GM12878 (cell line): Measurements from ENCODE around the gene MAPKAPK3. TPM values are rescaled to one million over a fixed set of nuclear protein-coding genes. Genes with fewer than 3 reads are reported as not detected.

Experiments
- ATF7 ChIP-seq: fragments of 450-650 bp; IDR thresholded peaks from 2 replicates; pipeline ENCODE4 v1.6.1; 2016; ENCODE audit warnings: low read depth, mild to moderate bottlenecking
- BACH1 ChIP-seq: fragments of 450-650 bp; IDR thresholded peaks from 2 replicates; pipeline ENCODE4 v1.6.1; 2017; ENCODE audit warnings: mild to moderate bottlenecking, borderline replicate concordance
- CREB1 ChIP-seq: IDR thresholded peaks from 2 replicates; pipeline ENCODE4 v1.6.1; 2012; ENCODE audit warnings: low read depth, mild to moderate bottlenecking, inconsistent platforms
- FOS ChIP-seq: IDR thresholded peaks from 3 replicates; pipeline ENCODE4 v1.6.1; 2011; ENCODE audit warnings: borderline replicate concordance; ENCODE audit not compliant: insufficient read length; ENCODE audit errors: extremely low read depth
- GATAD2B ChIP-seq: fragments of 450-650 bp; conservative IDR thresholded peaks from 2 replicates; pipeline ENCODE4 v1.6.1; 2017; ENCODE audit warnings: low read depth, mild to moderate bottlenecking, moderate library complexity
- IKZF1 ChIP-seq: fragments of 450-650 bp; conservative IDR thresholded peaks from 2 replicates; pipeline ENCODE4 v1.6.1; 2017; ENCODE audit warnings: antibody characterized with exemption, mild to moderate bottlenecking
- LARP7 ChIP-seq: fragments of 450-650 bp; IDR thresholded peaks from 2 replicates; pipeline ENCODE4 v1.6.1; 2017; ENCODE audit warnings: mild to moderate bottlenecking
- NR2F1 ChIP-seq: fragments of 450-650 bp; conservative IDR thresholded peaks from 2 replicates; pipeline ENCODE4 v1.6.1; 2017; ENCODE audit warnings: mild to moderate bottlenecking
- PAX5 ChIP-seq: IDR thresholded peaks from 2 replicates; pipeline ENCODE4 v1.6.1; 2011; ENCODE audit warnings: low read depth, low read length, borderline replicate concordance
- PAX8 ChIP-seq: fragments of 450-650 bp; IDR thresholded peaks from 2 replicates; pipeline ENCODE4 v1.6.1; 2017; ENCODE audit warnings: mild to moderate bottlenecking, moderate library complexity
- POLR2AphosphoS5 ChIP-seq: IDR thresholded peaks from 2 replicates; pipeline ENCODE4 v1.6.1; 2011; ENCODE audit warnings: mild to moderate bottlenecking, low read length, inconsistent platforms
- POU2F2 ChIP-seq: IDR thresholded peaks from 3 replicates; pipeline ENCODE4 v1.6.1; 2011; ENCODE audit warnings: low read depth, mild to moderate bottlenecking, low read length, borderline replicate concordance
- RFX5 ChIP-seq: IDR thresholded peaks from 2 replicates; pipeline ENCODE4 v1.6.1; 2011; ENCODE audit warnings: low read depth, low read length, improper control_type of control experiment
- SMAD5 ChIP-seq: IDR thresholded peaks from 2 replicates; pipeline ENCODE4 v1.6.1; 2016; ENCODE audit warnings: antibody characterized with exemption, low read depth
- SMARCA5 ChIP-seq: fragments of 450-650 bp; IDR thresholded peaks from 2 replicates; pipeline ENCODE4 v1.6.1; 2017; ENCODE audit warnings: mild to moderate bottlenecking
- TCF12 ChIP-seq: IDR thresholded peaks from 2 replicates; pipeline ENCODE4 v1.6.1; 2011; ENCODE audit warnings: low read depth, mild to moderate bottlenecking, low read length
- ZNF24 ChIP-seq: fragments of 450-650 bp; IDR thresholded peaks from 2 replicates; pipeline ENCODE4 v1.6.1; 2017; ENCODE audit warnings: antibody characterized with exemption, mild to moderate bottlenecking
- polyA plus RNA-seq, 11 experiments: library from polyadenylated mRNA; depleted of rRNA in 4 of 11; unstranded in 6 of 11; stranded (reverse) in 5 of 11; fragments of >200 nt; fragmentation: Nextera tagmentation in 4 of 11; fragmentation: Illumina TruSeq in 1 of 11; extraction: Ambion mirVana in 4 of 11; extraction: Trizol in 1 of 11; gene quantifications; 1 replicate in 1 of 11; 2 replicates in 10 of 11; pipeline versions ENCODE4 v1.2.1 to v1.2.3, GENCODE V29; 2011 to 2016; ENCODE audit warnings: inconsistent platforms in 2 of 11, missing spikeins in 2 of 11, low read depth in 1 of 11
- total RNA-seq, 4 experiments: library from RNA; depleted of rRNA in 3 of 4; stranded (reverse); fragments of >200 nt in 3 of 4; fragmentation: Illumina TruSeq in 1 of 4; extraction: Trizol in 1 of 4; gene quantifications; 2 replicates each; pipeline versions ENCODE4 v1.2.1 to v1.2.3, GENCODE V29; 2013 to 2021
- TF ChIP-seq, protein P1 (sequence below): fragments of 450-650 bp; IDR thresholded peaks from 2 replicates; pipeline ENCODE4 v1.6.1; 2018; ENCODE audit warnings: borderline replicate concordance, mild to moderate bottlenecking; ENCODE audit not compliant: partially characterized antibody
- TF ChIP-seq, protein P2 (sequence below): IDR thresholded peaks from 2 replicates; pipeline ENCODE4 v1.6.1; 2012; ENCODE audit warnings: low read depth, low read length, improper control_type of control experiment
- TF ChIP-seq, protein P3 (sequence below): fragments of 450-650 bp; formaldehyde crosslinking; IDR thresholded peaks from 2 replicates; pipeline ENCODE4 v1.4.0; 2020; ENCODE audit warnings: mild to moderate bottlenecking, moderate library complexity
- TF ChIP-seq, protein P4 (sequence below): IDR thresholded peaks from 2 replicates; pipeline ENCODE4 v1.6.1; 2011; ENCODE audit warnings: low read depth, mild to moderate bottlenecking, low read length, moderate library complexity, borderline replicate concordance; ENCODE audit errors: extremely low read depth
- TF ChIP-seq, protein P5 (sequence below): fragments of 450-650 bp; IDR thresholded peaks from 2 replicates; pipeline ENCODE4 v1.6.1; 2017; ENCODE audit warnings: mild to moderate bottlenecking, low read depth, inconsistent platforms; ENCODE audit not compliant: poor library complexity, severe bottlenecking

MAPKAPK3 gene
- total and polyA plus RNA-seq, 10 of the 15 experiments (the other 5 are each of a cell fraction or from before 2014, with no cell fraction given), result 7.9 to 66.0 (median 39.0) TPM

DNA sequence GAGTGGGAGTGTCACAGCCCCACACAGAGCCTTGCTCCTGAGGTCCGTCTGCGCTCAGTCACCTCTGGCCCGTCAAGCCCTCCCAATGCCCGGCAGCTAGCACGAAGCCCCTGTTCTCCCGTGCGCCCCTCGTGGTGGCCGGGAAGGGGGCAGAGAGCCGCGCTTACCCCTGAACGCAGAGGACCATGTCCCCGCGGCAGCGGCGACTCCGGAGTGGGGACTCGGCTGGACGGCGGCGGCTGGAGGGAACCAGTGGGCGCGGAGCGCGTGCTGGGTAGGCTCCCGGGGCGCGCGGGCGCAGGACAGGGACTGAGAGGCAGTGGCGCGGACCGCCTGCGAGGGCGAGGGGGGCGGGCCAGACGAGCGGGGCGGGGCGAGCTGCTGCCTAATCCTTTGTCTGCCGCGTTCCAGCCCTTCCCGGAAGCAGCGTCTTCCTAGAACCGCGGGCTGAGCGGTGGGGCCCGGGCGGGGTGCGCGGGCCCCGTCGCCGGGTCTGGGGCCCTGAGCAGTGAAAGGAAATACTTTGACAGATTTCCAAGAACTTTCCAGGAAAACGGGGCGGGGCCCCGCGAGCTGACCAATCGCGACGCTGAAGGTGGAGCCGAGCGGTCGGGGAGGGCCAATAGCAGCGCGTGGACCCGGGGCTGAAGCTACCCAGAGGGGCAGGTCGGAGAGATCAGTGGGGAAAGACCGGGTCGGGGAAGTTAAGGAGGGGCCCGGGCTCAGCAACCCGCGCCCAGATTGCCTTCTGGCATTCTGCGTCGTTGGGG is 5.3 kb upstream of the MAPKAPK3 start, which contains the start of gene CISH (continued):
- TF ChIP-seq, protein P1, sequence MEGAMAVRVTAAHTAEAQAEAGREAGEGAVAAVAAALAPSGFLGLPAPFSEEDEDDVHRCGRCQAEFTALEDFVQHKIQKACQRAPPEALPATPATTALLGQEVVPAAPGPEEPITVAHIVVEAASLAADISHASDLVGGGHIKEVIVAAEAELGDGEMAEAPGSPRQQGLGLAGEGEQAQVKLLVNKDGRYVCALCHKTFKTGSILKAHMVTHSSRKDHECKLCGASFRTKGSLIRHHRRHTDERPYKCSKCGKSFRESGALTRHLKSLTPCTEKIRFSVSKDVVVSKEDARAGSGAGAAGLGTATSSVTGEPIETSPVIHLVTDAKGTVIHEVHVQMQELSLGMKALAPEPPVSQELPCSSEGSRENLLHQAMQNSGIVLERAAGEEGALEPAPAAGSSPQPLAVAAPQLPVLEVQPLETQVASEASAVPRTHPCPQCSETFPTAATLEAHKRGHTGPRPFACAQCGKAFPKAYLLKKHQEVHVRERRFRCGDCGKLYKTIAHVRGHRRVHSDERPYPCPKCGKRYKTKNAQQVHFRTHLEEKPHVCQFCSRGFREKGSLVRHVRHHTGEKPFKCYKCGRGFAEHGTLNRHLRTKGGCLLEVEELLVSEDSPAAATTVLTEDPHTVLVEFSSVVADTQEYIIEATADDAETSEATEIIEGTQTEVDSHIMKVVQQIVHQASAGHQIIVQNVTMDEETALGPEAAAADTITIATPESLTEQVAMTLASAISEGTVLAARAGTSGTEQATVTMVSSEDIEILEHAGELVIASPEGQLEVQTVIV, result peak; percentile 32
- TF ChIP-seq, protein P2, sequence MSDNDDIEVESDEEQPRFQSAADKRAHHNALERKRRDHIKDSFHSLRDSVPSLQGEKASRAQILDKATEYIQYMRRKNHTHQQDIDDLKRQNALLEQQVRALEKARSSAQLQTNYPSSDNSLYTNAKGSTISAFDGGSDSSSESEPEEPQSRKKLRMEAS, result peak; percentile 71
- TF ChIP-seq LARP7, result no peak
- 0 out of 2 replicates have a peak, but pooled peaks have one; percentile 15 for TF ChIP-seq CREB1
- TF ChIP-seq IKZF1, result peak; percentile 72
- TF ChIP-seq SMARCA5, result peak; percentile 82
- TF ChIP-seq BACH1, result peak; percentile 39; the same call in 1 of the 2 replicates
- 0 out of 2 replicates have a peak, but pooled peaks have one; percentile 16 for TF ChIP-seq NR2F1
- no peak for TF ChIP-seq SMAD5
- TF ChIP-seq, protein P3, sequence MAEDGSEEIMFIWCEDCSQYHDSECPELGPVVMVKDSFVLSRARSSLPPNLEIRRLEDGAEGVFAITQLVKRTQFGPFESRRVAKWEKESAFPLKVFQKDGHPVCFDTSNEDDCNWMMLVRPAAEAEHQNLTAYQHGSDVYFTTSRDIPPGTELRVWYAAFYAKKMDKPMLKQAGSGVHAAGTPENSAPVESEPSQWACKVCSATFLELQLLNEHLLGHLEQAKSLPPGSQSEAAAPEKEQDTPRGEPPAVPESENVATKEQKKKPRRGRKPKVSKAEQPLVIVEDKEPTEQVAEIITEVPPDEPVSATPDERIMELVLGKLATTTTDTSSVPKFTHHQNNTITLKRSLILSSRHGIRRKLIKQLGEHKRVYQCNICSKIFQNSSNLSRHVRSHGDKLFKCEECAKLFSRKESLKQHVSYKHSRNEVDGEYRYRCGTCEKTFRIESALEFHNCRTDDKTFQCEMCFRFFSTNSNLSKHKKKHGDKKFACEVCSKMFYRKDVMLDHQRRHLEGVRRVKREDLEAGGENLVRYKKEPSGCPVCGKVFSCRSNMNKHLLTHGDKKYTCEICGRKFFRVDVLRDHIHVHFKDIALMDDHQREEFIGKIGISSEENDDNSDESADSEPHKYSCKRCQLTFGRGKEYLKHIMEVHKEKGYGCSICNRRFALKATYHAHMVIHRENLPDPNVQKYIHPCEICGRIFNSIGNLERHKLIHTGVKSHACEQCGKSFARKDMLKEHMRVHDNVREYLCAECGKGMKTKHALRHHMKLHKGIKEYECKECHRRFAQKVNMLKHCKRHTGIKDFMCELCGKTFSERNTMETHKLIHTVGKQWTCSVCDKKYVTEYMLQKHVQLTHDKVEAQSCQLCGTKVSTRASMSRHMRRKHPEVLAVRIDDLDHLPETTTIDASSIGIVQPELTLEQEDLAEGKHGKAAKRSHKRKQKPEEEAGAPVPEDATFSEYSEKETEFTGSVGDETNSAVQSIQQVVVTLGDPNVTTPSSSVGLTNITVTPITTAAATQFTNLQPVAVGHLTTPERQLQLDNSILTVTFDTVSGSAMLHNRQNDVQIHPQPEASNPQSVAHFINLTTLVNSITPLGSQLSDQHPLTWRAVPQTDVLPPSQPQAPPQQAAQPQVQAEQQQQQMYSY, result 0 out of 2 replicates have a peak, but pooled peaks have one; percentile 45
- TF ChIP-seq, protein P4, sequence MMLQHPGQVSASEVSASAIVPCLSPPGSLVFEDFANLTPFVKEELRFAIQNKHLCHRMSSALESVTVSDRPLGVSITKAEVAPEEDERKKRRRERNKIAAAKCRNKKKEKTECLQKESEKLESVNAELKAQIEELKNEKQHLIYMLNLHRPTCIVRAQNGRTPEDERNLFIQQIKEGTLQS, result no peak
- TF ChIP-seq TCF12, result no peak
- TF ChIP-seq ATF7, result no peak
- TF ChIP-seq POU2F2, result no peak; the same call in 2 of the 3 replicates
- TF ChIP-seq ZNF24, result no peak
- TF ChIP-seq, protein P5, sequence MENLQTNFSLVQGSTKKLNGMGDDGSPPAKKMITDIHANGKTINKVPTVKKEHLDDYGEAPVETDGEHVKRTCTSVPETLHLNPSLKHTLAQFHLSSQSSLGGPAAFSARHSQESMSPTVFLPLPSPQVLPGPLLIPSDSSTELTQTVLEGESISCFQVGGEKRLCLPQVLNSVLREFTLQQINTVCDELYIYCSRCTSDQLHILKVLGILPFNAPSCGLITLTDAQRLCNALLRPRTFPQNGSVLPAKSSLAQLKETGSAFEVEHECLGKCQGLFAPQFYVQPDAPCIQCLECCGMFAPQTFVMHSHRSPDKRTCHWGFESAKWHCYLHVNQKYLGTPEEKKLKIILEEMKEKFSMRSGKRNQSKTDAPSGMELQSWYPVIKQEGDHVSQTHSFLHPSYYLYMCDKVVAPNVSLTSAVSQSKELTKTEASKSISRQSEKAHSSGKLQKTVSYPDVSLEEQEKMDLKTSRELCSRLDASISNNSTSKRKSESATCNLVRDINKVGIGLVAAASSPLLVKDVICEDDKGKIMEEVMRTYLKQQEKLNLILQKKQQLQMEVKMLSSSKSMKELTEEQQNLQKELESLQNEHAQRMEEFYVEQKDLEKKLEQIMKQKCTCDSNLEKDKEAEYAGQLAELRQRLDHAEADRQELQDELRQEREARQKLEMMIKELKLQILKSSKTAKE, result no peak
- TF ChIP-seq PAX5, result no peak
- no peak for TF ChIP-seq PAX8
- TF ChIP-seq FOS, result peak; percentile 2
- peak; percentile 67 for TF ChIP-seq GATAD2B
- TF ChIP-seq RFX5, result peak; percentile 73
- 0 out of 2 replicates have a peak, but pooled peaks have one; percentile 35 for TF ChIP-seq POLR2AphosphoS5
